Prostate gland (tissue), 2 donors: ENCODE measurements around the gene DEAF1.

Experiments used
- CTCF ChIP-seq, 4 experiments: fragments of 200-600 bp in 2 of 4; fragments of 450-650 bp in 2 of 4; sonication (generic) in 2 of 4; IDR thresholded peaks; 1 replicate in 3 of 4; 2 replicates in 1 of 4; pipeline ENCODE4 v1.5.1; 2016 to 2019; ENCODE audit warnings: antibody characterized with exemption in 4 of 4, mild to moderate bottlenecking in 2 of 4, moderate library complexity in 2 of 4
- POLR2A ChIP-seq: fragments of 450-650 bp; IDR thresholded peaks from one replicate; pipeline ENCODE4 v1.6.1; 2016; ENCODE audit warnings: antibody characterized with exemption, mild to moderate bottlenecking

- TF ChIP-seq CTCF (IDR thresholded peaks at IDR 0.05) (no peak), POLR2A (no peak)
Observed at GRCh38 chr11:724778-725386, 29.9 kb upstream of the DEAF1 start.
